HepG2 (cell line): ENCODE data around the gene NRIP2.

Source experiments
- HIC2 ChIP-seq: sonication (generic); formaldehyde crosslinking; IDR thresholded peaks from 2 replicates; pipeline ENCODE4 v1.9.0; 2022; ENCODE audit warnings: low read depth, missing genetic modification reagents
- KAT2B ChIP-seq: fragments of 150-350 bp; IDR thresholded peaks from 2 replicates; pipeline ENCODE4 v1.6.1; 2014; ENCODE audit warnings: low read depth, low read length, borderline replicate concordance
- ZNF331 ChIP-seq: sonication (generic); formaldehyde crosslinking; IDR thresholded peaks from 2 replicates; pipeline ENCODE4 v1.4.0; 2020; ENCODE audit warnings: missing genetic modification reagents
- ZNF549 ChIP-seq: sonication (generic); formaldehyde crosslinking; IDR thresholded peaks from 2 replicates; pipeline ENCODE4 v1.5.0; 2020; ENCODE audit warnings: missing genetic modification reagents
- ZNF652 ChIP-seq: IDR thresholded peaks from 2 replicates; pipeline ENCODE4 v1.6.1; 2016; ENCODE audit warnings: low read depth, borderline replicate concordance
- TF ChIP-seq, protein P1 (sequence below): sonication (generic); formaldehyde crosslinking; IDR thresholded peaks from 2 replicates; pipeline ENCODE4 v1.5.0; 2020; ENCODE audit warnings: mild to moderate bottlenecking, missing genetic modification reagents, moderate library complexity
- TF ChIP-seq, protein P2 (sequence below): sonication (generic); formaldehyde crosslinking; IDR thresholded peaks from 2 replicates; pipeline ENCODE4 v1.5.0; 2020; ENCODE audit warnings: missing genetic modification reagents, mild to moderate bottlenecking, borderline replicate concordance

- TF ChIP-seq ZNF549 (CRISPR knock-in tag) (no peak), KAT2B (no peak), HIC2 (CRISPR knock-in tag) (no peak; the same call in 1 of the 2 replicates), ZNF652 (CRISPR knock-in tag) (no peak), ZNF331 (CRISPR knock-in tag) (peak; percentile 74)
- TF ChIP-seq, protein P1, sequence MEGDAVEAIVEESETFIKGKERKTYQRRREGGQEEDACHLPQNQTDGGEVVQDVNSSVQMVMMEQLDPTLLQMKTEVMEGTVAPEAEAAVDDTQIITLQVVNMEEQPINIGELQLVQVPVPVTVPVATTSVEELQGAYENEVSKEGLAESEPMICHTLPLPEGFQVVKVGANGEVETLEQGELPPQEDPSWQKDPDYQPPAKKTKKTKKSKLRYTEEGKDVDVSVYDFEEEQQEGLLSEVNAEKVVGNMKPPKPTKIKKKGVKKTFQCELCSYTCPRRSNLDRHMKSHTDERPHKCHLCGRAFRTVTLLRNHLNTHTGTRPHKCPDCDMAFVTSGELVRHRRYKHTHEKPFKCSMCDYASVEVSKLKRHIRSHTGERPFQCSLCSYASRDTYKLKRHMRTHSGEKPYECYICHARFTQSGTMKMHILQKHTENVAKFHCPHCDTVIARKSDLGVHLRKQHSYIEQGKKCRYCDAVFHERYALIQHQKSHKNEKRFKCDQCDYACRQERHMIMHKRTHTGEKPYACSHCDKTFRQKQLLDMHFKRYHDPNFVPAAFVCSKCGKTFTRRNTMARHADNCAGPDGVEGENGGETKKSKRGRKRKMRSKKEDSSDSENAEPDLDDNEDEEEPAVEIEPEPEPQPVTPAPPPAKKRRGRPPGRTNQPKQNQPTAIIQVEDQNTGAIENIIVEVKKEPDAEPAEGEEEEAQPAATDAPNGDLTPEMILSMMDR (CRISPR knock-in tag) = no peak
- TF ChIP-seq, protein P2, sequence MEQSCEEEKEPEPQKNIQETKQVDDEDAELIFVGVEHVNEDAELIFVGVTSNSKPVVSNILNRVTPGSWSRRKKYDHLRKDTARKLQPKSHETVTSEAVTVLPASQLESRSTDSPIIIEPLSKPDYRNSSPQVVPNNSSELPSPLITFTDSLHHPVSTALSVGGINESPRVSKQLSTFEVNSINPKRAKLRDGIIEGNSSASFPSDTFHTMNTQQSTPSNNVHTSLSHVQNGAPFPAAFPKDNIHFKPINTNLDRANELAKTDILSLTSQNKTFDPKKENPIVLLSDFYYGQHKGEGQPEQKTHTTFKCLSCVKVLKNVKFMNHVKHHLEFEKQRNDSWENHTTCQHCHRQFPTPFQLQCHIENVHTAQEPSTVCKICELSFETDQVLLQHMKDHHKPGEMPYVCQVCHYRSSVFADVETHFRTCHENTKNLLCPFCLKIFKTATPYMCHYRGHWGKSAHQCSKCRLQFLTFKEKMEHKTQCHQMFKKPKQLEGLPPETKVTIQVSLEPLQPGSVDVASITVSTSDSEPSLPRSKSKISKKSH (CRISPR knock-in tag) = no peak
Observed at GRCh38 chr12:2794736-2795289, 40.0 kb downstream of the NRIP2 start, which contains the start of gene FKBP4.
